PFSK-1 (cell line): ENCODE measurements around the gene LPIN2.

Experiments
- POLR2AphosphoS5 ChIP-seq: IDR thresholded peaks from 2 replicates; pipeline ENCODE4 v1.6.1; 2012; ENCODE audit warnings: low read depth, mild to moderate bottlenecking, control low read depth, low read length, moderate library complexity
- REST ChIP-seq, 2 experiments: IDR thresholded peaks; 2 replicates each; pipeline versions ENCODE4 v1.6.1 to v1.8.0; 2011 to 2012; ENCODE audit warnings: low read depth in 2 of 2, low read length in 2 of 2, control low read depth in 1 of 2, inconsistent platforms in 1 of 2, mild to moderate bottlenecking in 1 of 2, moderate library complexity in 1 of 2; ENCODE audit not compliant: insufficient read depth in 1 of 2
- SIN3A ChIP-seq: IDR thresholded peaks from 2 replicates; pipeline ENCODE4 v1.6.1; 2012; ENCODE audit warnings: mild to moderate bottlenecking, low read length, moderate library complexity, borderline replicate concordance; ENCODE audit not compliant: insufficient read depth
- TAF1 ChIP-seq: IDR thresholded peaks from 2 replicates; pipeline ENCODE4 v1.6.1; 2012; ENCODE audit warnings: low read length, control low read depth, borderline replicate concordance; ENCODE audit not compliant: insufficient read depth

GRCh38 chr18:3052411-3052758, 39.4 kb upstream of the LPIN2 start:
- TF ChIP-seq POLR2AphosphoS5 = no peak
- TF ChIP-seq REST (IDR thresholded peaks at IDR 0.05; ENCODE audit: insufficient read depth in 1 of 2, low read depth in 2 of 2, low read length in 2 of 2) = no peak
- TF ChIP-seq TAF1 = no peak
- no peak for TF ChIP-seq SIN3A
